Stimulated activated naive CD8-positive, alpha-beta T cell treated with anti-CD3 and anti-CD28 coated beads, Interleukin-15, amount 100 ng/mL, for 72 hours (primary cell): ENCODE results near the gene PRKAA1.

Experiments
- ATAC-seq: fragments of 150-1000 bp; cut with Tn5 transposase; 2 replicates; pipeline ENCODE4 v1.10.0; 2021; ENCODE audit warnings: mild to moderate bottlenecking, moderate library complexity
- DNase-seq, 2 donors: peaks; one replicate each; pipeline ENCODE4 v3.0.0; 2021 to 2022
- H3K27ac Mint-ChIP-seq, 2 donors: one replicate each; pipeline ENCODE4 v1.8.0; 2022; ENCODE audit warnings: mild to moderate bottlenecking in 2 of 2, mixed read lengths in 2 of 2, moderate library complexity in 2 of 2
- H3K27me3 Mint-ChIP-seq: one replicate; pipeline ENCODE4 v1.8.0; 2022; ENCODE audit warnings: mixed read lengths
- H3K4me1 Mint-ChIP-seq: one replicate; pipeline ENCODE4 v1.8.0; 2022; ENCODE audit warnings: mild to moderate bottlenecking, mixed read lengths
- H3K4me3 Mint-ChIP-seq, 2 donors: one replicate each; pipeline ENCODE4 v1.8.0; 2022; ENCODE audit warnings: mild to moderate bottlenecking in 2 of 2, mixed read lengths in 2 of 2, moderate library complexity in 1 of 2
- H3K9me3 Mint-ChIP-seq, 2 donors: one replicate each; pipeline ENCODE4 v1.8.0; 2022; ENCODE audit warnings: mixed read lengths in 2 of 2

PRKAA1 gene

DNA sequence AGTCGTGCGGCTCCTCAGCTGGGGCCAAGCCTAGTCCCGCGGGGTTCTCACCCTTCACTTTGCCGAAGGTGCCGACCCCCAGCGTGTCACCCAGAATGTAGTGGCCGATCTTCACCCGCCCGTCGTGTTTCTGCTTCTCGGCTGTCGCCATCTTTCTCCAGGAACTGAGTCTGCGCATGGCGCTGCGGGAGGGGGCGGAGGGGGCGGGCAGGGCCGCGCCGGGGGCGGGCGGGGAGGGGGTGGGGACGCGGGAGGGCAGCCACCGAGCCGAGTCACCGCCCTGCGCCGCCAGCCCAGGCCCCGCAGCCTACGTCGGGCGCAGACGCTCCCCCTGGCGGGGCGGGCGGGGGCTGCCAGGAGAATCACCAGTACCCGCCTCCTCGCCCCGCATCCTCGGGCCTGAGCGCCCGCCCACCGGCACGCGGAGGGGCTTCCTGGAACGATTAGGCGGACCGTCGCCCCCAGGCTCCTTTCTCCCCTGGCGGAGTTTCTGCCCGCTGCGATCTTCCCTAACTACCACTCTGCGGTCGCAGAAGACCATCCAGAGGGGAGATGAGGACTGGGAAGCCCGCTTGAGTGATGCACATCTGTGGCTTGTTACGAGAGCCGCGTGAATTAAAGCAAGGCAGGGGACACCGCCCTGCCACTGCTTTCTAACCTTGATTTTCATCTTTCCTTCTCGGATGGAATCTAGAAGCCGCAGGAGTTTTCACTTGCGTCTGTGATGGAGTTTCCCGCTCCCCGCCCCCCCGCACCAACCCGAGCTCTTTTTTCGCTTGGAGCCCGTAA is at the start of gene PRKAA1:
PRKAA1 (minus strand) TSS at position 363 of the 789 bp plus-strand sequence; CDS start at position 178, 185 bp downstream.
- no peaks in the 10 kb centered on the region for H3K9me3 Mint-ChIP-seq
- peaks cover 8% of the 10 kb centered on the region for H3K27me3 Mint-ChIP-seq
- peak within 1 kb of the TSS; percentile 87 to 88 for H3K4me3 Mint-ChIP-seq
- peak; percentile 92 for ATAC-seq
- H3K27ac Mint-ChIP-seq, result peak within 1 kb of the TSS; percentile 89 to 91
- DNase-seq, result peak; percentile 91 to 92
- H3K4me1 Mint-ChIP-seq, result peaks cover 43% of the 10 kb centered on the region

DNA sequence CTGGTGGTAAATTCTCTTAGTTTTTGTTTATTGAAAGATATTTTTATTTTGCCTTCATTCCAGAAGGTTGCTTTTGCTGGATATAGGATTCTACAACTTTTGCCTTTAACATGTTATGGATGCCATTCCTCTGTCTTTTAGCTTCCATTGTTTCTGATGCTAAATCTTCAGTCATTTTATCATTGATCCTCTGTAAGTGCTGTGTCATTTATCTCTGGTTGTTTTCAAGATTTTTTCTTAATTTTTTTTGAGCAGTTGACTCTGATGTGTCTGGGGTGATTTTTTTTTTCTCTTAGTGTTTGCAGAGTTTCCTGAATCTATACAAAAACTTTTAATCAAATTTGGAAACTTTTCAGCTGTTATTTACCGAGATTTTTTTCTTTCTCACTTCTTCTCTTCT is 49.4 kb upstream of the PRKAA1 start:
- ATAC-seq, result no peak
- H3K9me3 Mint-ChIP-seq, result no peaks in the 10 kb centered on the region
- no peak overlapping the region for H3K4me3 Mint-ChIP-seq
- DNase-seq, result no peak
- no peak overlapping the region for H3K27ac Mint-ChIP-seq
- H3K4me1 Mint-ChIP-seq, result no peaks in the 10 kb centered on the region
- H3K27me3 Mint-ChIP-seq, result peaks cover 15% of the 10 kb centered on the region

DNA sequence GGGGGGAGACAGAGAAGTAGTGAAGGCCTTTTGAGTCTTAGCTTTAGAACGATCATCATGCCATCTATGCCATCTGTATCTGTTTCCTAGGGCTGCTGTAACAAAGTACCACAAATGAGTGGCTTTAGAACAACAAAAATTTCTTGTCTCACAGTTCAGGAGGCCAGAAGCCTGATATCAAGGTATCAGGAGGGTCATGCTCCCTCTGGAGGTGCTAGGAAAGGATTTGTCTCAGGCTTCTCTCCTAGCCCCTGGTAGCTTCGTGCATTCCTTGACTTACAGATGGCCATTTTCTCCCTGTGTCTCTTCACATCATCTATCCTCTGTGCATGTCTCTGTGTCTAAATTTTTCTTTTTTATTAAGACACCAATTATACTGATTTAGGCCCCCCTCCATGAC is 48.2 kb upstream of the PRKAA1 start:
- Mint-ChIP-seq H3K9me3 (no peaks in the 10 kb centered on the region), H3K27me3 (peaks cover 19% of the 10 kb centered on the region), H3K27ac (no peak overlapping the region), H3K4me3 (no peak overlapping the region), H3K4me1 (peaks cover 4% of the 10 kb centered on the region)
- no peak for DNase-seq
- no peak for ATAC-seq

DNA sequence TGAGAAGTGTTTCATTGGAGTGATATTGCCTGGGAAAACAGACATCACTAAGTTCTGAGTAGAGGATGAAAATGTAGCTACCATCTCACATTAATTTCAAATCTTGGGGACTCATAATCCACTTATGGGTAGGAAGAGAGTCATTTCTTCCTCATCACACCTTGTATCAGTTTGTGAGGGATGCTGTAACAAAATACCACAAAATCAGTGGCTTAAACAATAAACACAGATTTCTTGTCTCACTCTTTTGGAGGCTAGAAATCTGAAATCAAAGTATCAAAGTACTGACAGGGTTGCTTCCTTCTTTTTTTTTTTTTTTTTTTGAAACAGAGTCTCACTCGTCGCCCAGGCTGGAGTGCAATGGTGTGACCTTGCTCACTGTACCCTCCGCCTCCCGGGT is 46.4 kb upstream of the PRKAA1 start:
- H3K27ac Mint-ChIP-seq, result no peak overlapping the region
- H3K4me1 Mint-ChIP-seq, result peaks cover 7% of the 10 kb centered on the region
- peaks cover 21% of the 10 kb centered on the region for H3K27me3 Mint-ChIP-seq
- ATAC-seq (no peak), DNase-seq (no peak)
- no peaks in the 10 kb centered on the region for H3K9me3 Mint-ChIP-seq
- no peak overlapping the region for H3K4me3 Mint-ChIP-seq

DNA sequence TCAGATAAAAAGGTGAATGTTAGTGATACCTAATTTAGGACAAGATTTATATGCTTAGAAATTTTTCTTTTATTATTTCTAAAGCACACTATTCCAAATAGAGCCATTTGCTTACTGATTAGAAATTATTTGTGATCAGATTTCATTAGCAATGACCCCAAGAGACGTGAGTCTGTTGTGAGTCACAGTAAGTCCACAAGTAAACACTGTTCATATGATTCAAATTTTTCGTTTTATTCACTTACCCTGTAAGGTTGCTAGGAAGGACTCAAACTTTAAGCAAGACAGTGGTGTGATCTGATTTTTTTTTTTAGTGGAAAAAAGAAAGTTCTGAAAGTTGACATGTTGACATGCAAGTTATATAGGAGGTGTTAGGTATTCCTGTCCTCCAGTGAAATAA is 44.2 kb upstream of the PRKAA1 start:
- DNase-seq (no peak), ATAC-seq (no peak)
- Mint-ChIP-seq H3K4me1 (peaks cover 7% of the 10 kb centered on the region), H3K27ac (peak overlapping the region in 1 of 2 donors; percentile 33), H3K4me3 (no peak overlapping the region), H3K9me3 (no peaks in the 10 kb centered on the region), H3K27me3 (peaks cover 19% of the 10 kb centered on the region)

DNA sequence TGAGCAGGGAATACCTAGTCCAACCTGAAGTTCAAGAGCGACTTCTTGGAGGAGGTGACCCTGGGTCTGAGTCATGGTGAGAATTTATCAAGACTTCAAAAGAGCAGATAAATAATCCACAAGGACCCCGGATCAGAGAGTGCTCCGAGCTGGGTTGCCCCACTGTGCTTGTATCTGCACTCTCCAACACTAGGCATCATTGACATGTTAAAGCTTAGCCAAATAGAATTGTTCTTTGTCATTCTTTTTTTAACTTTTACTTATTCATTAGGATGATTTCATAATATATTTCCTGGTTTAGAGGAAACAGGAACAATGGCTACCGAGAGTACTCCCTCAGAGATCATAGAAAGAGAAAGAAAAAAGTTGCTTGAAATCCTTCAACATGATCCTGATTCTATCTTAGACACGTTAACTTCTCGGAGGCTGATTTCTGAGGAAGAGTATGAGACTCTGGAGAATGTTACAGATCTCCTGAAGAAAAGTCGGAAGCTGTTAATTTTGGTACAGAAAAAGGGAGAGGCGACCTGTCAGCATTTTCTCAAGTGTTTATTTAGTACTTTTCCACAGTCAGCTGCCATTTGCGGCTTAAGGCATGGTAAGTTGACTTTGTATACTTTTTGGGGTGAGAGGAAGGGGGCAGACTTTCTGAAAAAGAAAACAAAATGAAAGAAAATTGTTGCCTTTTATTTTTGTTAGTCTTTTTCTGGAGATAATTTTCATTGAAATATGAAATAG is 43.1 kb upstream of the PRKAA1 start, which contains the start of gene CARD6:
CARD6 (plus strand) TSS at position 300 of the 738 bp plus-strand sequence; CDS start at position 316, 16 bp downstream.
- Mint-ChIP-seq H3K27me3 (peaks cover 19% of the 10 kb centered on the region), H3K27ac (peak within 1 kb of the TSS; percentile 95 to 96), H3K4me1 (peaks cover 7% of the 10 kb centered on the region), H3K4me3 (peak within 1 kb of the TSS; percentile 86 to 87), H3K9me3 (no peaks in the 10 kb centered on the region)
- ATAC-seq (peak; percentile 42), DNase-seq (no peak)

DNA sequence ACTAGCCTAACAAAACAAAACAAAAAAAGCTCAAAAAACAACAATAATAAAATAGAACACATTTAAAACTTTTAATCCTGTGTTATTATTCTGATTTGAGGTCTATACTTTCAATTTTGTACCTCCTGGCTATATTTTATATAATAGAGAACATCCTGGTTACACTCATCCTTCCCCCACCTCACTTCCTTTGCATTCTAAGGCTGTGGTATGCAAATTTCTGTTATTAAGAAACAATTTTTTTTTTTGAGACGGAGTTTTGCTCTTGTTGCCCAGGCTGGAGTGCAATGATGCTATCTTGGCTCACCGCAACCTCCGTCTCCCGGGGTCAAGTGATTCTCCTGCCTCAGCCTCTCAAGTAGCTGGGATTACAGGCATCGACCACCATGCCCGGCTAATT is 39.9 kb upstream of the PRKAA1 start:
- H3K9me3 Mint-ChIP-seq, result no peaks in the 10 kb centered on the region
- no peak for DNase-seq
- H3K4me1 Mint-ChIP-seq, result peaks cover 24% of the 10 kb centered on the region
- no peak overlapping the region for H3K4me3 Mint-ChIP-seq
- H3K27ac Mint-ChIP-seq, result no peak overlapping the region
- H3K27me3 Mint-ChIP-seq, result peaks cover 12% of the 10 kb centered on the region
- ATAC-seq, result no peak

DNA sequence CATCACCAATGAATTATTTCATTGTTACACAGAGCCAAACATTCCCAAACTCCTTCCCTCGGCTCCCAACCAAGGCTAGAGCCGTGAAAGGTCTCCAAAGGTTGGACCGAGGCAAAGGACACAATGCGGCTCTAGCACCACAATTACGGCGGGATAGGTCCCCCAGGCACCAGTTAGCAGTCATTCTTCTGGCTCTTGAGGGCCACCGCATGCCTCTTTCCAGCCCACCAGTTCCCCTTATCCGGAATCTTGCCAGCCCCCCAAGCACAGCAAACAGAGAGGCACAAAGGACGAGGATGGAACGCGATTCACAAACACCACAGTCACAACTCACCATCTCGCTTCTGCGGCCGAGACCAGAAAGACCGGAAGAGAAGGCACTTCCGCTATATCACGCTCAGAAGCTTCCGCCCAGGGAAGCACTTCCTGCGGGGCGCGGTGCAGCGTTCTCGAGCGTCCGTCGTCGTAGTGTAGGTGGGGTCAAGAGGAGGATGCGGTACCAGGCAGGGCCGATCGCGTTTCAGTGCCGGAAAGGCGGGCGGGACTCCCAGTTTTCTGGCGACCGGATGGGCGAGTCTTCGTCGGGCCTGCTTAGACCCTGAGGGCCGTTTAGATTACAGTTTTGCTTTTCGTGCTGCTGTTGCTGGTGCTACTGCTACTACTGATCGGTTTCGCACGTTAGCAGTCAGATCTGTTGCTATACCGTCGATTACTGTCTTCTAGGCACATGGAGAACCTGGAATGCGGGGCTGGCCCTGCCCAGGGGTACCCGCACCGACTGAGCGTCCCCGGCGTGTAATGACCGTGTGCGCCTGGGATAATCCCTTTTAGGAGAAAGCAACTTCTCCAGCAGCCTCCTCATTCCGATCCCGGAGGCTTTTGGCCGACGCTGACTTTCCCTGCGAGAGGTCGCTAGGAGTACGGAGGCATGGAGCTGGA is 36.9 kb upstream of the PRKAA1 start, which contains the start of gene RPL37:
RPL37 (minus strand) TSS at position 374 of the 939 bp plus-strand sequence; CDS start at position 337, 37 bp downstream.
- Mint-ChIP-seq H3K4me3 (peak within 1 kb of the TSS; percentile 97 to 98), H3K9me3 (no peaks in the 10 kb centered on the region), H3K27ac (peak within 1 kb of the TSS; percentile 99 to 100), H3K4me1 (peaks cover 44% of the 10 kb centered on the region), H3K27me3 (no peaks in the 10 kb centered on the region)
- peak; percentile 96 for ATAC-seq
- peak; percentile 88 to 96 for DNase-seq

DNA sequence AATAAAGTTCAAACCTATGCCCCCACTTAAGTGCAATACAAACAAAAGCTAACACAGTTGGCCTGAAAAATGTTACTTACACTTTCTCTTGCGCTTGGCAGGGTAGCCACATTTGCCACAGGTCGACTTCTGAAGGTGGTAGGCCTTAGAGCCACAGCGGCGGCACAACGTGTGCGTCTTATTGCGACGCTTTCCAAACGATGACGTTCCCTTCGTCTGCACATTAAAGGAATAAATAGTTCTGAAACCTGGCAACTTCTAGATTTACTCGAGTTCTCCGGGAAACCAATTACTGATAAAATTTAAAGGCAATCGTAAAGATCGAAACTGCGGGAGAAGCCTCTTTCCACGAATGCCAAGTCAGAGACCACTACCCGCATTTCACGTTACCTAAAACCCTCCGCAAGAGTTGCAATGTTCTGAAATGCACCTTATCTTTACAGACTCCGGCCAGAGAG is 36.2 kb upstream of the PRKAA1 start:
- DNase-seq, result peak; percentile 21 to 51
- H3K27ac Mint-ChIP-seq, result peak overlapping the region; percentile 99 to 100
- no peaks in the 10 kb centered on the region for H3K27me3 Mint-ChIP-seq
- no peak for ATAC-seq
- H3K4me3 Mint-ChIP-seq, result peak overlapping the region; percentile 97 to 98
- peaks cover 51% of the 10 kb centered on the region for H3K4me1 Mint-ChIP-seq
- H3K9me3 Mint-ChIP-seq, result no peaks in the 10 kb centered on the region

DNA sequence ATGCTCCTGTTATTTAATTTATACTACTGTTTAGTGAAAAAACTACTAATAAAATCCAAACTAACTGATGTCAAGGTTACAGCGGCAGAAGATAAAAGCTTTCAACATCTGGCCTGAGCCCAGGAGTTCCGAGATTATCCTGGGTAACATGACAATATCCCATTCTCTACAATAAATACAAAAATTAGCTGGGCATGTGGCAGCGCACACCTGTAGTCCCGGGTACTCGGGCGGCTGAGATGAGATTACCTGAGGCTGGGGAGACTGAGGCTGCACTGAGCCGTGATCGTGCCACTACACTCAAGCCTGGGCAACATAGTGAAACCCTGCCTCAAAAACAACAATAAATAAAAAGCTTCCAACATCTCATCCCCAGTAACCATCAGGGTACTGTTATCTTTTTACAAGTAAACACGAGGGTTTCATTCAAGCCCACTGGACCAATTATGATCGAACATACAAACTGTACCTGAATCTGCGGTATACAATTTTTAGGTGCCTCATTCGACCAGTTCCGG is 35.6 kb upstream of the PRKAA1 start:
- no peak for ATAC-seq
- DNase-seq, result no peak
- H3K27me3 Mint-ChIP-seq, result no peaks in the 10 kb centered on the region
- peak overlapping the region; percentile 97 to 98 for H3K4me3 Mint-ChIP-seq
- H3K27ac Mint-ChIP-seq, result peak overlapping the region; percentile 99 to 100
- H3K4me1 Mint-ChIP-seq, result peaks cover 58% of the 10 kb centered on the region
- H3K9me3 Mint-ChIP-seq, result no peaks in the 10 kb centered on the region

DNA sequence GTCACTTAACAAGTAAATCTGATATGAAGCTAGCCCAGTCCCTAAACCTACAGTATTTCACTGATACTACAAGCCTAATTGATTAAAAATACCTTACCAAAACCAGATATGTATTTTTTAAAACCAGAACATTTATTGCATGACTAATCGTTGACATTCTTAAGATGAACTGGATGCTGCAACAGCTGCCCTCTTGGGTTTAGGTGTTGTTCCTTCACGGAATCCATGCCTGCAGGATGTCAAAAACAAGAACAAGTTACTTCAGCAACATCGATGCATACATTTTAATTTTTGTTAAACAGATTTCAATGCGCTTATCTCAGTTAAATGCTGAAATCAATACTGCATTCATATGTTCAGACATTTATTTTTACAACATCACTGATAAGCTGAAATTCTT is 34.2 kb upstream of the PRKAA1 start:
- no peak for ATAC-seq
- Mint-ChIP-seq H3K4me1 (peaks cover 71% of the 10 kb centered on the region), H3K9me3 (no peaks in the 10 kb centered on the region), H3K27ac (peak overlapping the region; percentile 41 to 86), H3K4me3 (peak overlapping the region; percentile 97 to 98), H3K27me3 (no peaks in the 10 kb centered on the region)
- DNase-seq, result no peak

DNA sequence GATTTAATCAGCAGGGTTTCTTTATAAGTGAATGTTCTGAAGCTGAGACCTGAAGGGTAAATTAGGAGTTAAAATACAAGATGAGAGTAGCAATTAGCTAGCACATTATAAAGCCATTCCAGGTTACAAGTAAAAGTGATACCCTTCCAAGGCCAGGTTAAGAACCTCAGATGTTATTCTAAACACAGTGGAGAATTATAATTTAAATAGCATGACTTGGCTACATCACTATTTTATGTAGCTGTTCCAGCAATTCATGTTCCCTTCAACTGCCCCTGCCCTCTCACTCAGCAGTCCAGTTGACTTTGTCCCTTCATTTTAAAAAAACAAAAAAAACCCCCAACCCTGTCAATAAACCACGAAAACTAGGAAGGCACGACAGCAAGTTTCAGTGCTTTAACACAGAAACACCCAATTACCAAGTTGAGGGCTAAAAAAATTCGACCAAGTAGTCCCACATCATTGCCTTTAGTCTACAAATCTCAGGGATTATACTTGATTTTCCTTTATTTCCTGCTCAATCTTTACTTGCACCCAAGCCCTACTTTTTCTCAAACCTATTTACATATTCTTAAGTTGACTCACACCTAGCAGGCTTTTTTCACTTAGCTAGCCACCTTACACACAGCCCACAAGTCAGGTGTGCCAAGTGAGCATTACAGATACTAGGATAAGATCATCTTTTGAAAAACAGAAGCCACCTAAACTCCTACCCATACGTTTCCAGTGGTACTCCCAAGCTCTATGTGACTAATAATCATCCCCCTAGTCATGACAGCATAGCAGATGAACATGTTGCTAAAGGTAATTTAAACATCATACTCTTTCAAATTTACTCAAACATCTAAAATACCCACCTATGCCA is 33.4 kb upstream of the PRKAA1 start:
- DNase-seq, result peak in 1 of 2 donors; percentile 51
- Mint-ChIP-seq H3K27ac (peak overlapping the region; percentile 86 to 89), H3K4me1 (peaks cover 71% of the 10 kb centered on the region), H3K9me3 (no peaks in the 10 kb centered on the region), H3K4me3 (peak overlapping the region; percentile 56 to 98), H3K27me3 (no peaks in the 10 kb centered on the region)
- ATAC-seq, result peak; percentile 81

DNA sequence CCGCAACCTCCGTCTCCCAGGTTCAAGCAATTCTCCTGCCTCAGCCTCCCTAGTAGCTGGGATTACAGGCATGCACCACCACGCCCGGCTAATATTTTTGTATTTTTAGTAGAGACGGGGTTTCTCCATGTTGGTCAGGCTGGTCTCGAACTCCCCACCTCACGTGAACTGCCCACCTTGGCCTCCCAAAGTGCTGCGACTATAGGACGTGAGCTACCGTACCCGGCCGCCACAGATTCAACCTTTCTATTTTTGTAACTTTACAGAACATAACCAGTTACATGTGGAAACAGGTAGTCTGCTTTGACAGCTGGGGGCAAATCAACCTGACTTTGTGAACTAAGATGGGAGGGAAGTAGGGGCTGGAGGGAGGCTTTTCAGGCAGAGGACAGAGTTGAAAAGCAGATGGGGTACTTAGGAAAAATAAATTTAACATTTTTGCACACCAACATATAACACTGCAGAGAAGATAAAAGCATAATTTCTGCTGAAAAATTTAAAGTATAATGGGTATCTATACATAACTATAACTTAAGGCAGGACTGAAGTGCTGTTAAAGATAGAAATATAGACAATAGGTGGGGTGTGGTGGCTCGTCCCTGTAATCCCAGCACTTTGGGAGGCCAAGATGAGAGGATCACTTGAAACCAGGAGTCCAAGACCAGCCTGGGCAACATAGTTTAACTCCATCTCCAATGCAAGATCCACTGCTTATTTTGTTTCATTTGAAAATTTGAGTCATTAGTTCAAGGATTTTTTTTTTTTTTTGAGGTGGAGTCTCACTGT is 31.8 kb upstream of the PRKAA1 start:
- ATAC-seq (no peak), DNase-seq (no peak)
- H3K4me1 Mint-ChIP-seq, result peaks cover 62% of the 10 kb centered on the region
- H3K27me3 Mint-ChIP-seq, result no peaks in the 10 kb centered on the region
- H3K27ac Mint-ChIP-seq, result peak overlapping the region in 1 of 2 donors; percentile 86
- no peaks in the 10 kb centered on the region for H3K9me3 Mint-ChIP-seq
- peak overlapping the region in 1 of 2 donors; percentile 24 for H3K4me3 Mint-ChIP-seq
